Stomach smooth muscle (tissue), 2 donors: ENCODE results near the gene CNTN4.

ENCODE experiments used
- H3K27ac ChIP-seq: one replicate; pipeline ENCODE4 v1.7.0; 2013; ENCODE audit warnings: mild to moderate bottlenecking, low read length, inconsistent platforms
- H3K27me3 ChIP-seq, 2 donors: one replicate each; pipeline ENCODE4 v1.7.0; 2013; ENCODE audit warnings: low read length in 2 of 2; ENCODE audit not compliant: insufficient read depth in 2 of 2, control insufficient read depth in 1 of 2
- H3K36me3 ChIP-seq, 2 donors: one replicate each; pipeline ENCODE4 v1.7.0; 2013; ENCODE audit warnings: low read length in 2 of 2; ENCODE audit not compliant: control insufficient read depth in 2 of 2, insufficient read depth in 2 of 2
- H3K4me1 ChIP-seq: one replicate; pipeline ENCODE4 v1.7.0; 2013; ENCODE audit warnings: low read length; ENCODE audit not compliant: control insufficient read depth, insufficient read depth
- H3K4me3 ChIP-seq, 2 donors: one replicate each; pipeline ENCODE4 v1.7.0; 2013; ENCODE audit warnings: low read length in 2 of 2
- H3K9ac ChIP-seq, 2 donors: one replicate each; pipeline ENCODE4 v1.7.0; 2013; ENCODE audit warnings: low read length in 2 of 2, mild to moderate bottlenecking in 1 of 2
- H3K9me3 ChIP-seq, 2 donors: one replicate each; pipeline ENCODE4 v1.7.0; 2013; ENCODE audit warnings: low read length in 2 of 2; ENCODE audit not compliant: control insufficient read depth in 2 of 2
- donor health status: healthy.
- donor health status: Pancreatic carcinoma.

The CNTN4 gene

GRCh38 chr3:2568929-2569328 is 470.3 kb downstream of the CNTN4 start:
- Histone ChIP-seq H3K4me3 (no peak overlapping the region), H3K27ac (no peak overlapping the region), H3K36me3 (no peaks in the 10 kb centered on the region), H3K4me1 (no peaks in the 10 kb centered on the region), H3K9me3 (no peaks in the 10 kb centered on the region), H3K9ac (no peak overlapping the region), H3K27me3 (no peaks in the 10 kb centered on the region)

GRCh38 chr3:2577571-2577970 is 478.9 kb downstream of the CNTN4 start:
- H3K27me3 ChIP-seq = no peaks in the 10 kb centered on the region
- no peak overlapping the region for H3K4me3 ChIP-seq
- H3K36me3 ChIP-seq = no peaks in the 10 kb centered on the region
- no peak overlapping the region for H3K9ac ChIP-seq
- H3K27ac ChIP-seq = no peak overlapping the region
- no peaks in the 10 kb centered on the region for H3K4me1 ChIP-seq
- no peaks in the 10 kb centered on the region for H3K9me3 ChIP-seq

- Histone ChIP-seq H3K27ac (no peak overlapping the region), H3K4me3 (no peak overlapping the region)
Measured at GRCh38 chr3:2578560-2578959, 479.9 kb downstream of the CNTN4 start.

GRCh38 chr3:2579206-2579605 is 480.5 kb downstream of the CNTN4 start:
- no peaks in the 10 kb centered on the region for H3K4me1 ChIP-seq
- H3K27ac ChIP-seq = no peak overlapping the region
- no peaks in the 10 kb centered on the region for H3K36me3 ChIP-seq
- H3K4me3 ChIP-seq = no peak overlapping the region
- no peaks in the 10 kb centered on the region for H3K27me3 ChIP-seq
- no peak overlapping the region for H3K9ac ChIP-seq
- H3K9me3 ChIP-seq = no peaks in the 10 kb centered on the region

More at GRCh38 chr3:2578560-2578959, 479.9 kb downstream of the CNTN4 start:
- no peaks in the 10 kb centered on the region for H3K4me1 ChIP-seq
- no peaks in the 10 kb centered on the region for H3K36me3 ChIP-seq
- H3K27me3 ChIP-seq = no peaks in the 10 kb centered on the region
- no peak overlapping the region for H3K9ac ChIP-seq
- no peaks in the 10 kb centered on the region for H3K9me3 ChIP-seq

- no peak overlapping the region for H3K4me3 ChIP-seq
- H3K36me3 ChIP-seq = no peaks in the 10 kb centered on the region
- H3K4me1 ChIP-seq = no peaks in the 10 kb centered on the region
Measured at GRCh38 chr3:2583046-2583445, 484.4 kb downstream of the CNTN4 start.

GRCh38 chr3:2589336-2589969 is 490.8 kb downstream of the CNTN4 start:
- H3K4me1 ChIP-seq = no peaks in the 10 kb centered on the region
- no peak overlapping the region for H3K4me3 ChIP-seq
- no peaks in the 10 kb centered on the region for H3K27me3 ChIP-seq
- no peak overlapping the region for H3K9ac ChIP-seq
- no peaks in the 10 kb centered on the region for H3K36me3 ChIP-seq
- H3K9me3 ChIP-seq = no peaks in the 10 kb centered on the region
- H3K27ac ChIP-seq = no peak overlapping the region

More at GRCh38 chr3:2583046-2583445, 484.4 kb downstream of the CNTN4 start:
- Histone ChIP-seq H3K27me3 (no peaks in the 10 kb centered on the region), H3K27ac (no peak overlapping the region), H3K9ac (no peak overlapping the region), H3K9me3 (no peaks in the 10 kb centered on the region)

- no peaks in the 10 kb centered on the region for H3K4me1 ChIP-seq
- no peaks in the 10 kb centered on the region for H3K27me3 ChIP-seq
- H3K9ac ChIP-seq = no peak overlapping the region
- H3K36me3 ChIP-seq = no peaks in the 10 kb centered on the region
- no peak overlapping the region for H3K27ac ChIP-seq
- no peaks in the 10 kb centered on the region for H3K9me3 ChIP-seq
- no peak overlapping the region for H3K4me3 ChIP-seq
Measured at GRCh38 chr3:2595486-2595885, 496.8 kb downstream of the CNTN4 start.

GRCh38 chr3:2597615-2598014 is 498.9 kb downstream of the CNTN4 start:
- Histone ChIP-seq H3K27ac (no peak overlapping the region), H3K4me3 (no peak overlapping the region), H3K9me3 (no peaks in the 10 kb centered on the region)

GRCh38 chr3:2599471-2599870 is 500.8 kb downstream of the CNTN4 start:
- Histone ChIP-seq H3K27ac (no peak overlapping the region), H3K9me3 (no peaks in the 10 kb centered on the region), H3K4me3 (no peak overlapping the region), H3K27me3 (no peaks in the 10 kb centered on the region), H3K9ac (no peak overlapping the region), H3K4me1 (no peaks in the 10 kb centered on the region), H3K36me3 (no peaks in the 10 kb centered on the region)

More at GRCh38 chr3:2597615-2598014, 498.9 kb downstream of the CNTN4 start:
- Histone ChIP-seq H3K36me3 (no peaks in the 10 kb centered on the region), H3K4me1 (no peaks in the 10 kb centered on the region), H3K27me3 (no peaks in the 10 kb centered on the region), H3K9ac (no peak overlapping the region)

- no peak overlapping the region for H3K9ac ChIP-seq
- no peak overlapping the region for H3K27ac ChIP-seq
- no peaks in the 10 kb centered on the region for H3K27me3 ChIP-seq
- H3K9me3 ChIP-seq = no peaks in the 10 kb centered on the region
- H3K36me3 ChIP-seq = no peaks in the 10 kb centered on the region
- H3K4me1 ChIP-seq = no peaks in the 10 kb centered on the region
- H3K4me3 ChIP-seq = no peak overlapping the region
Measured at GRCh38 chr3:2603692-2604289, 505.1 kb downstream of the CNTN4 start.

GRCh38 chr3:2614578-2614977 is 515.9 kb downstream of the CNTN4 start:
- Histone ChIP-seq H3K4me3 (no peak overlapping the region), H3K9ac (no peak overlapping the region), H3K9me3 (no peaks in the 10 kb centered on the region)

More at GRCh38 chr3:2614578-2614977, 515.9 kb downstream of the CNTN4 start:
- Histone ChIP-seq H3K36me3 (no peaks in the 10 kb centered on the region), H3K27me3 (no peaks in the 10 kb centered on the region), H3K27ac (no peak overlapping the region), H3K4me1 (no peaks in the 10 kb centered on the region)
